Raji (cell line): ENCODE measurements around the gene ORC3.

Experiments
- POLR2A ChIP-seq: IDR thresholded peaks from 2 replicates; pipeline ENCODE4 v1.6.1; 2011; ENCODE audit warnings: low read depth, low read length, control low read depth; ENCODE audit not compliant: insufficient read depth

The ORC3 gene

DNA sequence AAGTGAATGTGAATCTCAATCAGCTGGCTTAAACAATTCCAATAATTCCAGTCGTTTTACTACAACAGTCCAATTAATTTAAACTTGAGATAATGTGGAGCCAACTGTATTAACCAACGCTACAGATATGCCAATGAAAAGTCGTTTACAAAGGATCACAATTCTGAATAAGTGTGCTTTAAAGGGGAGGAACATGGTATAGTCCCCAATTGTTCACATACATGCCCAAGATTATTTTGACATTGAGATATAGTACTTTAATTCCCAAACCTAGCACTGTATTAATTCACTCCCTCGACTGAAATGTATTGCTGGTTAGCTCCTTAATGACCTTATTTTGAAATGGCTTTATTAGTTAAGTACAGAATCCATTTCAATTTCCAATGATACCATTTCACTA, 109.6 kb downstream of the ORC3 start:
- no peak for TF ChIP-seq POLR2A

DNA sequence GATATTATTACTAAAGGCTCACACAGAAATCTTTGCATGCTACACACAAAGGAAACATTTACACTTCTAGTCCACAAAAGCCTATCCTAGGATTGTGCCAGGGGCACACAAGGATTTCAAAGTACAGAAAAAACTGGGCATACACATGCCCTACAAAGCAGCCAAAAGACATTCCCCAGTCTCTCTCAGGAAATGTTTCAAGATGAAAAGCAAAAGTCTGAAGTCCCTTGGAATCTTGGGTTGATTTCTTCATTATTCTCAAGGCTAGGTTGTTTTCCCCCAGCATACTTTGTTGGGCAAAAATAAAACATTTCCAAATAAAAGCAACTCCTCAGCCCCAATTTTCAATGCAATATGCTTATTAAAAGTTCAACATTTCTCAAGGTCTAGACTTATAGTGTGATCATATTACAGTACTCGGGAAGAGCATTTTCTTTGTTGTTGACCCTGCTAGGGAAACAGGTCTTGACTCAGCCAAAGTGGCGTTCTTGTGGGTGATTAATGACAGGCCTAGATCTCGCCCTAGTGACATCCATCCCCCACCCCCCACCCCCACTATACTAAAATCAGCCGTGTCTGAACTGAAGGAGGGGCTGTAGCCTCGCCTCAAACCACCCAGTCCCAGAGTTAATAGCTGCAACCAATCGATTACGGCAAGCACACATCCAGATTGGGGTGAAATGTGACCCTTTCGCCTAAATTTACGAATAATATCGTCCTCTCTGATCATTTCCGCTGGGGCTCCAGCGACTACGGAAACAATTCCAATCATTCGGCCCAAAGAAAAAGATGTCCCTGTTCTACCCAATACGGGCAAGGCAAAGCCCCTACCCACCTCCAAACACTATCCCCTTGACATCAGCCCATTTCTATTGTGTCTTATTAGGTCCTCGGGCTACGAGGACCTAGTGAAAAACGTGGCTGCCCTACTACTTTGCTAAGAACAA, 110.7 kb downstream of the ORC3 start:
- no peak for TF ChIP-seq POLR2A

DNA sequence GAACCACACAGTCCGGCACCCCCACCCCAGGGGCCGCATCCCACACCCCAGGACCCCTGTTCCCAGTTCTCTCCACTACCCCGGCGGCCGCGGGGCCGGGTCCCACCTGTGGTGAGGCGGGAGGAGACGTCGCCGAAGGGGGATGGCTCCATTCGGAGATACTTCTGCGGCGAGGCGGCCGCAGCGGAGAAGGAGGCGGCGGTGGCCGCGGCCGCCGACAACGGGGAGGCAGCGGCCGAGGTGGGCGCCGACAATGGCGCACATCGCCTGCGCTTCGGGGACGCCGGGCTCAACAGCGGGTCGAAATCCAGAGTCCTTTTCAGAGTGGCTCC, 111.4 kb downstream of the ORC3 start:
- no peak for TF ChIP-seq POLR2A

DNA sequence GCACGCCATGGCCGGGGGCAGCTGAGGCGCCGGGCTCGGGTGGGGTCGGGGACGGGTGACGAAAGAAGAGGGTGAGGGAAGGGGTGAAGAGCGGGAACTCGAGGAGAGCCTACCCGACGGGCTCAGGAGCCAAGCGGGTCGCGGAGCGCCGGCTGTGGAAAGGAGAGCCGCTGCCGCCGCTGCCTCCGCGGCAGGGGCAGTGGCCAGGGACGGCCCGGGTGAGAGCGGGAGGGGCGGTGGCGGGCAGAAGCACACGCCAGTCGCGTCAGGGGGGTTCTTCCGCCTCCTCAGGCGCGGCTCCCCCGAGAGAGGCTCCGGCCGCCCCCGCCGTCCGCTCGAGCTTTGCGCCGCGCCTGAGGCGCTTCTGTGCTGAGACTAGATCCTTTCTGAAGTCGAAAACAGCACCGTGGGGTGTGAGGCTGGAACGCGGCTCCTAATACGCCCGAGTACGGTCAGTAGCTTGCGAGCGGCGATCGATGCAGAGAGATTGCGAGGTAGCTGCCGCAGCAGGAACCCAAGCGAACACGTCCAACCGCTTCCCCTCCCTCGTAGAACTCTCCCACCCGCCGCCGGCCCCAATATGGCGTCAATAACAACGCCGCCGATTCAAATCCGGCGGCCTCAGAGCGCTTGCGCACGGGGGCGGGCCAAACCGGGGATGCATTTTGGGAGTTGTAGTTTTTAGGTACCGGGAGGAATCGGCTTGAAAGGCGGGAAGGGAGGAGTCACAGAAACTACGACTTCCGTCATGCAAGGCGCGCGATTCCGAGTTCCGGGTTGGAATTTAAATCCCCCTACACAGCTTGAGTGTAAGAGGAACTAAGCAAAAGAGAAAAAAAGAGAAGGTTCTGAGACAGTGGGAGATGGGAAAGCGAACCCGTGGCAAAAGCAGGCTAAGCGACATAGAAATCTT, 112.0 kb downstream of the ORC3 start, which contains the start of gene AKIRIN2:
AKIRIN2 (minus strand) TSS at position 558 of the 913 bp plus-strand sequence; CDS start at position 9, 549 bp downstream.
- TF ChIP-seq POLR2A = peak; percentile 98

DNA sequence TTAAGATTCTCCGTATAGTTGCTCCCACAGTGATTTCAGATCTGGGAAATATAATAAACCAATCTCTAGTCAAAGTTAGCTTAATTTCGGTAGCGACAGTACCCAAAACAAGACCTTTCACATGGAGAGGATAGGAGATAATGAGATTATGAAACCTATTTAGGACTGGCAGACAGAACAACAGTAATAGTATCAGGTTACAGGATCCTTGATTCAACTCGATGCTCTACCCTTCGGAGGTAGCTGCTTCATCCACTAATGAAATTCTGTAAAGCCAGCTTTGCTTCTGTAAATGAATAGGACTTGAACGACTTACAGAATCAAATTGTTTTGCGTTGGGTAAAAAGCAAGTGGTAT, 112.6 kb downstream of the ORC3 start:
- no peak for TF ChIP-seq POLR2A

DNA sequence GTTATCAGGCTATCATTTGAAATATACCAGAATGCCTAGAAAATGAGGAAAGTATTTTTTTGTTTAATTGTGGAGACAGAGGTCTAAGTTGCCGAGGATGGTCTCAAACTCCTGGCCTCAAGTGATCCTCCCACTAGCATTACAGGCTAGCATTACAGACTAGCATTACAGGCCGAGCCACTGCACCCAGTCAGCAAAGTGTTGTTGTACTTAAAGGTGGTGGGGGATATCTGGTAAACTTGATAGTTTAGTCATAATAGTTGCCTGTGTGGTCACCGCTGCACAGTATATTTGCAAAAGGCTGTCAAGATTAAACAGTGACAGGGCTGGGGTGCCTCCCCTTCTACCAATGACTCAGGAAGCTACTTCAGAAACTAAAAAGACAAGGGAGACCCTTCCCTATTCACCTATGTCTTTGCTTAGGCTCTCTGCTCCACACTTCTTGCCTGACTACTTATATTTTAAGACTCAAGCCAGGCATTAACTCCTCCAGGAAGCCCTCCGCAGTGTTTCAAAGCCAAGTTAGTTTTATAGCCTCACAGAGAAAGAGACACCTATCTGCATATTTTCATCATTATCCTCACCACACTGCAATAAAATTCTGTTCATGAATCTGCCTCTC, 115.2 kb downstream of the ORC3 start:
- TF ChIP-seq POLR2A = no peak

DNA sequence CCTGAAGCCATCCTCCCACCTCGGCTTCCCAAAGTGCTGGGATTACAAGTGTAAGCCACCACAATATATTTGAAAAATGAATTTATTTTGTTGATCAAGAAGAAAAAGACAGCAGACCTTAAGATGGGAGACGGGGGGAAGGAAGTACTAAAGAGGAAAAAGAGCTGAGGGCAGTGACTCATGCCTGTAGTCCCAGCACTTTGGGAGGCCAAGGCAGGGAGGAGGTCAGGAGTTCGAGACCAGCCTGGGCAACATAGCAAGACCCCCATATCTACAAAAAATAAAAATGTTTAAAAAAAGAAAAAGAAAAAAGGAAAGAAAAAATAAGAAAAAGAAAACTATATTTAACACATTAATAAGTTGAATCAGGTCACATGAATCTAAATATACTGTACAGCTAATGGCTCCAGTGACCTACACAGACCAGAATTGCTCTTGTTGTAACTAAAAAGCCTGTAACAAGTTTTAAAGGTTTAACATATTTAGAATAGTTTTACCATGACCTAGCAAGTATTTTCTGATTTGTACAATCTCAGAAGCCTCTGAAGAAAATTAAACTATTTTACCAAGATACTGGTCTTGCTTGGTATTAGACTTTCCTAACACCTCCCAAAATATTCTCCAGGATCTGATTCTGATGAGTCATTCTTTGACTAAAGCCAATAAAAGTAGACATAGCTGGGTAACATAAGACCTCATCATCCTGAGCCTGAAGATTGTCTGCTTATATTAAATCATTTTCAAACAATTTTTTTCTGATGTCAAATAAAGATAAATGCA, 116.4 kb downstream of the ORC3 start:
- no peak for TF ChIP-seq POLR2A

DNA sequence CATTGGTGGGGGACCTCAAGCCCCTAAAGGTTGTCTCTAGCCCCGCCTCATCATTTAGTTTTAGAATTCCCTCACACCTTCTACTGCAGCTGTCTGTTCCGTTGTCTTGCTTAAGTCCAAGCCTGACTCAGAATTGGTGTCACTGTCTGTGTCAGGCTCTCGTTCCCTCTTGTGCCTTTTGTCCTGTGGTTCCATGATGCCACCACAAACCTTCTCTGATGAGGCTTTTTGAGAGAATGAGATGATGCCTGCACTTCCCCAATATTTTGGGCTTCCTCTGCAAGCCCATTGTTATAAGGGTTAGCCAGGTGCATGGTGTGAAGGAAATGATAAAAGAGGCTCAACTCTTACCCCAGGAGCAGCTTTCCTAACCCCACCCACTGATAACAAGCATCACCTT, 120.2 kb downstream of the ORC3 start:
- no peak for TF ChIP-seq POLR2A

DNA sequence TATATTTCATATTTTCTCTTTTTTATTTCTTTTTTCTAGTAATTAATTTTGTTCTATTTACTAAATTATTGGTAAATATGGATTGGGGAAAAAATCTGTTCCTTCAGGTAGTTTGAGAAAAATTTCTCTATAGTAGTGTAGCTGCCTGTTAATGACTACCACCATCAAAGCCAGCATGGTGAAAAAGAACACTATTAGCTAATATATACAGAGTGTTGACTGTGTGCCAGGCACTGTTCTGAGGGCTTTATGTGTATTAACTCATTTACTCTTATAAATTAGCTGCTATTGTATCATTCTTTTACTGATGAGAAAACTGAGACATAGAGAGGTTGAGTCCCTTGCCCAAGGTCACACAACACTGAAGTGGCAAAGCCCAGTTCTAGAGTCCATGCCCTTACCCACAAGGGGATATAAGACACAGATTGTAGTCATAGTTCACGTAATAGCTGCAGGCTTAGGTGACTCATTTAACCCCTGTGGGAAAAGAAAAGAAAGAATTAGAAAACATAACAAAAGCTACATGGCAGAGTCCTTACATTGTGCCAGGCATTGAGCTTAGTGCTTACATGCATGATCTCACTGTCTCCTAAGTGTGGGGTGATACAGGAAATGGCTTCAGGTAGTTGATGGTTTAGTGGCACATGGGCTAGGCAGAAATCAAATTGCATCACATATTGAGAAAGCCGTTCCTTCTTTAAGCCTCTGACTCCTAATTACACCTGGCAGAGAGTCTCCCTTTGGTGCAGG, 124.3 kb downstream of the ORC3 start:
- TF ChIP-seq POLR2A = no peak
